Lower leg skin (tissue), 3 donors: Measurements from ENCODE around the gene MGMT.

Experiments used
- CTCF ChIP-seq, 3 donors: fragments of 450-650 bp; IDR thresholded peaks; one replicate each; pipeline ENCODE4 v1.5.1; 2016; ENCODE audit warnings: antibody characterized with exemption in 3 of 3, mild to moderate bottlenecking in 3 of 3, moderate library complexity in 2 of 3
- POLR2A ChIP-seq, 2 donors: fragments of 450-650 bp; IDR thresholded peaks; one replicate each; pipeline ENCODE4 v1.6.1; 2016 to 2017; ENCODE audit warnings: antibody characterized with exemption in 2 of 2, mild to moderate bottlenecking in 1 of 2, moderate library complexity in 1 of 2

- TF ChIP-seq CTCF (IDR thresholded peaks at IDR 0.05), result no peak
- TF ChIP-seq POLR2A (IDR thresholded peaks at IDR 0.05), result no peak
Observed at GRCh38 chr10:129772468-129773358, 305.7 kb downstream of the MGMT start.
